Measurements from ENCODE around the gene HDAC7.

HDAC7 gene

DNA sequence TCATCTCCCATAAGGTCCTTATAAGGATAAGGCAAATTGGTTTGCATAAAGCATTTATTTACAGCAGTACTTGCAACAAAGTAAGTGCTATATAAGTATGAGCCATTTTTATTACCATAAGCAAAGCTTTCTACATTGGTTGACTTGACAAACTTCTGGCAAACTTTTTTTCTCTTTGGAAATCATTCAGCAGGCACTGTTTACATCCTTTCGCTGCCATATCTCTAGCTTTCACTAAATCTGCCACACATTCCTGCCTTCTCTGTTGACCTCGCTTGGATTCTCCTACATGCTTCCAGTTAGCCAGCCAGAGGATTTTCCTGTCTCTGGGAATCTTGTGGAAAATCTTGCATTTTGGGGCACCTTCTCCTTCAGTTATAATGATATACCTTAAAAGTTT lies 21.8 kb upstream of the HDAC7 start:
- Histone ChIP-seq H3K4me2 (ENCODE audit: low read length) (no peak overlapping the region), H3K27ac (no peak overlapping the region), H3K9ac (no peak overlapping the region), H3K79me2 (no peaks in the 10 kb centered on the region), H3K4me1 (peaks cover 26% of the 10 kb centered on the region), H3K27me3 (ENCODE audit: control insufficient read depth, insufficient read depth, low read length) (no peaks in the 10 kb centered on the region), H3K36me3 (ENCODE audit: control insufficient read depth, insufficient read depth, low read length) (no peaks in the 10 kb centered on the region), H3K4me3 (ENCODE audit: low read depth, low read length) (no peak overlapping the region), H3K9me3 (ENCODE audit: control insufficient read depth, low read length) (no peaks in the 10 kb centered on the region), H2AFZ (no peak overlapping the region)
- TF ChIP-seq, protein P1, sequence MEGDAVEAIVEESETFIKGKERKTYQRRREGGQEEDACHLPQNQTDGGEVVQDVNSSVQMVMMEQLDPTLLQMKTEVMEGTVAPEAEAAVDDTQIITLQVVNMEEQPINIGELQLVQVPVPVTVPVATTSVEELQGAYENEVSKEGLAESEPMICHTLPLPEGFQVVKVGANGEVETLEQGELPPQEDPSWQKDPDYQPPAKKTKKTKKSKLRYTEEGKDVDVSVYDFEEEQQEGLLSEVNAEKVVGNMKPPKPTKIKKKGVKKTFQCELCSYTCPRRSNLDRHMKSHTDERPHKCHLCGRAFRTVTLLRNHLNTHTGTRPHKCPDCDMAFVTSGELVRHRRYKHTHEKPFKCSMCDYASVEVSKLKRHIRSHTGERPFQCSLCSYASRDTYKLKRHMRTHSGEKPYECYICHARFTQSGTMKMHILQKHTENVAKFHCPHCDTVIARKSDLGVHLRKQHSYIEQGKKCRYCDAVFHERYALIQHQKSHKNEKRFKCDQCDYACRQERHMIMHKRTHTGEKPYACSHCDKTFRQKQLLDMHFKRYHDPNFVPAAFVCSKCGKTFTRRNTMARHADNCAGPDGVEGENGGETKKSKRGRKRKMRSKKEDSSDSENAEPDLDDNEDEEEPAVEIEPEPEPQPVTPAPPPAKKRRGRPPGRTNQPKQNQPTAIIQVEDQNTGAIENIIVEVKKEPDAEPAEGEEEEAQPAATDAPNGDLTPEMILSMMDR (IDR thresholded peaks at IDR 0.05): no peak

DNA sequence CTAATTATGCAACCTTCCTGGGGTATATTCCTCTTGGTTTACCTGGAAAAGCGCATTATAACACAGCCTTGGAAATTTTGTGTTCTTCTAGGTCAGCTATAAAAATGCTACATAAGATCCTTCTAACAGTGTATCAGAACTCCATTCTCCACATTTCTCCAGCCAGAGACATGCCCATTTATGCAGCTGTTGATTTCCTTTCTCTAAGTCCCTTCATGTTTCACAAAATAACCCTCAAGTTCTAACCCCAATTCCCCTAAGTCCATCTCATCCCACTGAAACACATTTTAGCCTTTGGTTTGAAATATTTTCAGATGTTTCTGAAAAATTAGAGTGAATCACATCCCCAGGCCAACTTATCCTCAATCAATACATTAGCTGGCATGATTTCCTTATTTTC lies 20.9 kb upstream of the HDAC7 start:
- Histone ChIP-seq H3K4me3 (ENCODE audit: low read depth, low read length) (no peak overlapping the region), H3K27ac (peak overlapping the region; percentile 43), H3K4me1 (peaks cover 32% of the 10 kb centered on the region), H3K36me3 (ENCODE audit: control insufficient read depth, insufficient read depth, low read length) (no peaks in the 10 kb centered on the region), H3K4me2 (ENCODE audit: low read length) (no peak overlapping the region), H3K9me3 (ENCODE audit: control insufficient read depth, low read length) (no peaks in the 10 kb centered on the region), H2AFZ (no peak overlapping the region), H3K79me2 (no peaks in the 10 kb centered on the region), H3K9ac (no peak overlapping the region), H3K27me3 (ENCODE audit: control insufficient read depth, insufficient read depth, low read length) (no peaks in the 10 kb centered on the region)
- TF ChIP-seq, protein P1 (IDR thresholded peaks at IDR 0.05): no peak

DNA sequence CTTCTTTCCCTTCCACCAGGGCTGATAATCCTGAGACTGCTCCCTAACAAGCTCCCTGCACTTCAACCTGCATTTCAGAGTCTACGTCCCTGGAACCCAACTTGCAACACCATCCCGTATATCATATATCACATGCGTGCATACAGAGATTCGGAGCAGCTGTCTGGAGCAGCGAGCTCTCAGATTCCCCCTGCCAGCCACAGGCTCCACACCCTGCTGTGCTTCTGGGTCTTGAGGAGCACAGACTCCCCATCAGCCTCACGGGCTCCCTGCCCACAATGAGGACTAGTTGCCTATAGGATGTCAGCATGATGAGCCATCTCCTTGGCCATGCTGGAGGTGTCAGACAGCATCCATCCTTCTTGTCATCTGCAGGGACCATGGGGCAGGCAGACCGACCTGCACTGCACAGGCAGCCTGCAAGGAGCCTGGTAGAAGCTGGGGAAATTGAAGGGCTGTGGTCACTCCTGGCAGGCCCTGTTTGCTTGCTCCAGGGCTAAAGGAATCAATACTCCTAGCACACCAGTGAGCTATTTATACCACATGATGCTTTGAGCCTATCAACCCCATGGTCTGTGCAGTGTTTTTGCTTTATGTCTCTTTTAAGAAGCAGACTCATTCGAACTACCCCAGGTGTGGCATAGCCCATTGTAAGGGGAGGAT lies 19.6 kb upstream of the HDAC7 start:
- H3K36me3 ChIP-seq (ENCODE audit: control insufficient read depth, insufficient read depth, low read length): no peaks in the 10 kb centered on the region
- no peak overlapping the region for H3K4me2 ChIP-seq (ENCODE audit: low read length)
- H3K9ac ChIP-seq: no peak overlapping the region
- H3K27ac ChIP-seq: peak overlapping the region; percentile 43
- no peaks in the 10 kb centered on the region for H3K27me3 ChIP-seq (ENCODE audit: control insufficient read depth, insufficient read depth, low read length)
- no peak overlapping the region for H2AFZ ChIP-seq
- peaks cover 35% of the 10 kb centered on the region for H3K4me1 ChIP-seq
- TF ChIP-seq, protein P1 (IDR thresholded peaks at IDR 0.05): no peak
- no peak overlapping the region for H3K4me3 ChIP-seq (ENCODE audit: low read depth, low read length)
- no peaks in the 10 kb centered on the region for H3K79me2 ChIP-seq
- no peaks in the 10 kb centered on the region for H3K9me3 ChIP-seq (ENCODE audit: control insufficient read depth, low read length)

DNA sequence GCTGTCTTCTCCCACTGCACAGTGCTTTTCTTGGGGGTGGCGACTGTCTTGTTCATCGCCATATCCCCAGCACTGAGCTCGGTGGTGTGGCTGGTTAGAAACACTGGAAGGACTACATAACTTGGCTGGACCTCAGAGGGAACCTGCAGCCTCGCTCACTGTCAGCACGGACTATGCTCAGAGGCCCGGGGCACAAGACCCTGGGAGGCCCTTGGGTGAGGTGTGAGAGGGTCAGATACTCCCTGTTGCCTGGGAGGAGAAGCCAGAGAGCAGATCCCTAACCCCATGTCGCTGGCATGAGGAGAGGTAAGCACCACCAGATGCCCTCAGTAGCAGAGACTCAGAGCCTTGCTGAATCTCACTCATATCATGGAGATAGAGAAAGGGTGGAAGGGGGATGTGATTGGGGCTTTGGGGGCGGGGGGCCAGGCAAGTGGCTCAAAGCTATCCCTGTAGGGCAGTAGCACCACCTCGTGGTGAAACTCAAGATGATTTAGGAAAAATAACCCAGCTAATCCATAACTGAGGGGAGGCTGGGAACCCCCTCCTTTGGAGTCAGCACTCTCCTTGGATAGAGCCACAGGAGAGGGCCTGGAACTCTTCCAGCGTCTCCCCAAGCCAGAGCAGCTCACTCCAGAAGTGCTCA lies 18.7 kb upstream of the HDAC7 start:
- peaks cover 35% of the 10 kb centered on the region for H3K4me1 ChIP-seq
- H3K27ac ChIP-seq: peak overlapping the region; percentile 43

More for the DNA sequence above, 18.7 kb upstream of the HDAC7 start:
- no peak overlapping the region for H2AFZ ChIP-seq
- no peaks in the 10 kb centered on the region for H3K36me3 ChIP-seq (ENCODE audit: control insufficient read depth, insufficient read depth, low read length)
- H3K9me3 ChIP-seq (ENCODE audit: control insufficient read depth, low read length): no peaks in the 10 kb centered on the region
- H3K27me3 ChIP-seq (ENCODE audit: control insufficient read depth, insufficient read depth, low read length): no peaks in the 10 kb centered on the region
- no peak overlapping the region for H3K4me3 ChIP-seq (ENCODE audit: low read depth, low read length)
- H3K4me2 ChIP-seq (ENCODE audit: low read length): no peak overlapping the region
- TF ChIP-seq, protein P1 (IDR thresholded peaks at IDR 0.05): peak; percentile 69
- H3K79me2 ChIP-seq: no peaks in the 10 kb centered on the region
- H3K9ac ChIP-seq: no peak overlapping the region

All from parathyroid adenoma (tissue), 2 donors.